SU-DHL-6 (cell line): ENCODE results near the gene SLC9A3.

Experiments
- EZH2phosphoT487 ChIP-seq: fragments of 200-600 bp; sonication (generic), shearing (Covaris generic); conservative IDR thresholded peaks from 2 replicates; pipeline ENCODE4 v1.6.1; 2018; ENCODE audit warnings: mild to moderate bottlenecking, antibody characterized with exemption, low read length, moderate library complexity, mixed read lengths
- TF ChIP-seq, protein P1 (sequence below): fragments of 200-600 bp; sonication (generic); IDR thresholded peaks from one replicate; pipeline ENCODE4 v1.5.1; 2017; ENCODE audit warnings: antibody characterized with exemption, mild to moderate bottlenecking, low read length, moderate library complexity; ENCODE audit not compliant: insufficient read depth, poor library complexity, severe bottlenecking

DNA sequence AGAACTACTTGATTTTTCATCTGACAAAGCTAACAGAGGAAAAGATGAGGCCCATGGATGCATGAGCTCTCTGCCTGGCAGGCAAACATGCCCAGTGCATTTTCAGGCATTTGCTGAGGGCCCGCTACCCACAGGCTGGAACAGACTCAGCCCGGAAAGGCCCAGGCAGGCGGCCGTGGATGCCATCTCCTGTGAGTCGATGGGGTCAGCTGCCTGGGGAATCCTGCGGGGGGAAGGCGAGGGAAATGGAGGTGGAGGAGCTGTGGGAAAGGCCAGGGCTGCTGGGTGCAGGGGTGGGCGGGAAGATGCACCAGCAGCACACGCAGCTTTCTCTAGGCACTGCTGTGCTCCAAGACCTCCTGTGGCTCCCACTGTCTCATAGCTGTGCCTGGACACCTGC is 13.7 kb downstream of the SLC9A3 start:
- TF ChIP-seq, protein P1, sequence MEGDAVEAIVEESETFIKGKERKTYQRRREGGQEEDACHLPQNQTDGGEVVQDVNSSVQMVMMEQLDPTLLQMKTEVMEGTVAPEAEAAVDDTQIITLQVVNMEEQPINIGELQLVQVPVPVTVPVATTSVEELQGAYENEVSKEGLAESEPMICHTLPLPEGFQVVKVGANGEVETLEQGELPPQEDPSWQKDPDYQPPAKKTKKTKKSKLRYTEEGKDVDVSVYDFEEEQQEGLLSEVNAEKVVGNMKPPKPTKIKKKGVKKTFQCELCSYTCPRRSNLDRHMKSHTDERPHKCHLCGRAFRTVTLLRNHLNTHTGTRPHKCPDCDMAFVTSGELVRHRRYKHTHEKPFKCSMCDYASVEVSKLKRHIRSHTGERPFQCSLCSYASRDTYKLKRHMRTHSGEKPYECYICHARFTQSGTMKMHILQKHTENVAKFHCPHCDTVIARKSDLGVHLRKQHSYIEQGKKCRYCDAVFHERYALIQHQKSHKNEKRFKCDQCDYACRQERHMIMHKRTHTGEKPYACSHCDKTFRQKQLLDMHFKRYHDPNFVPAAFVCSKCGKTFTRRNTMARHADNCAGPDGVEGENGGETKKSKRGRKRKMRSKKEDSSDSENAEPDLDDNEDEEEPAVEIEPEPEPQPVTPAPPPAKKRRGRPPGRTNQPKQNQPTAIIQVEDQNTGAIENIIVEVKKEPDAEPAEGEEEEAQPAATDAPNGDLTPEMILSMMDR: no peak
- no peak for TF ChIP-seq EZH2phosphoT487
